Gastrocnemius medialis (tissue), 4 donors: ENCODE data around the gene VRK2. TPM values are rescaled to one million over a fixed set of nuclear protein-coding genes. Genes with fewer than 3 reads are reported as not detected.

Source experiments
- ATAC-seq, 2 donors: fragments of 150-250 bp; one replicate each; pipeline ENCODE4 v1.9.1; 2016
- DNase-seq, 2 donors: peaks; one replicate each; pipeline ENCODE4 v3.0.0-alpha.2; 2019
- H3K27ac ChIP-seq, 4 donors: fragments of 200-600 bp; sonication (generic); 1 replicate in 1 of 4; 2 replicates in 3 of 4; pipeline ENCODE4 v1.5.1; 2016 to 2018; ENCODE audit warnings: mild to moderate bottlenecking in 2 of 4, moderate library complexity in 1 of 4
- H3K27me3 ChIP-seq, 3 donors: fragments of 200-600 bp; sonication (generic) in 2 of 3; 1 replicate in 1 of 3; 2 replicates in 2 of 3; pipeline versions ENCODE4 v1.5.1 to v1.6.0; 2016 to 2019; ENCODE audit warnings: mild to moderate bottlenecking in 1 of 3, moderate library complexity in 1 of 3
- H3K36me3 ChIP-seq, 2 donors: fragments of 200-600 bp; sonication (generic) in 1 of 2; one replicate each; pipeline ENCODE4 v1.5.1; 2017 to 2018
- H3K4me1 ChIP-seq, 2 donors: fragments of 200-600 bp; sonication (generic) in 1 of 2; one replicate each; pipeline ENCODE4 v1.5.1; 2016 to 2017; ENCODE audit warnings: mild to moderate bottlenecking in 2 of 2
- H3K4me3 ChIP-seq, 4 donors: fragments of 200-600 bp; sonication (generic) in 3 of 4; 1 replicate in 1 of 4; 2 replicates in 3 of 4; pipeline ENCODE4 v1.5.1; 2016 to 2019; ENCODE audit warnings: mild to moderate bottlenecking in 2 of 4
- H3K9me3 ChIP-seq, 3 donors: fragments of 200-600 bp; sonication (generic) in 2 of 3; 1 replicate in 1 of 3; 2 replicates in 2 of 3; pipeline ENCODE4 v1.5.1; 2016 to 2019
- CTCF ChIP-seq, 5 experiments: fragments of 450-650 bp in 3 of 5; fragments of 200-600 bp in 2 of 5; sonication (generic) in 2 of 5; IDR thresholded peaks in 4 of 5; conservative IDR thresholded peaks in 1 of 5; 1 replicate in 4 of 5; 2 replicates in 1 of 5; pipeline ENCODE4 v1.5.1; 2016 to 2019; ENCODE audit warnings: antibody characterized with exemption in 5 of 5, mild to moderate bottlenecking in 3 of 5, moderate library complexity in 3 of 5
- POLR2A ChIP-seq, 2 donors: fragments of 450-650 bp; IDR thresholded peaks; one replicate each; pipeline ENCODE4 v1.6.1; 2017; ENCODE audit warnings: antibody characterized with exemption in 2 of 2, mild to moderate bottlenecking in 2 of 2, moderate library complexity in 2 of 2
- in situ Hi-C, 4 donors: fragments of 200-750 bp; cut with MboI; loops; one replicate each; pipeline versions ENCODE4 v1.15.0 to v1.8.0; 2017; ENCODE audit warnings: low sequenced_read_pairs in 4 of 4
- intact Hi-C: fragments of 100-400 bp; cut with DNase I; formaldehyde crosslinking; loops from one replicate; pipeline ENCODE4 v1.15.1; 2023; ENCODE audit warnings: low total_unique reads
- total RNA-seq, 4 donors: library from RNA; depleted of rRNA; stranded (reverse); fragments of >200 nt; gene quantifications; one replicate each; pipeline versions ENCODE4 v1.1.0 to v1.2.3, GENCODE V29; 2016

VRK2 gene
- total RNA-seq, 4 donors from 2014 or later, result 12.3 to 24.5 (median 21.2) TPM

DNA sequence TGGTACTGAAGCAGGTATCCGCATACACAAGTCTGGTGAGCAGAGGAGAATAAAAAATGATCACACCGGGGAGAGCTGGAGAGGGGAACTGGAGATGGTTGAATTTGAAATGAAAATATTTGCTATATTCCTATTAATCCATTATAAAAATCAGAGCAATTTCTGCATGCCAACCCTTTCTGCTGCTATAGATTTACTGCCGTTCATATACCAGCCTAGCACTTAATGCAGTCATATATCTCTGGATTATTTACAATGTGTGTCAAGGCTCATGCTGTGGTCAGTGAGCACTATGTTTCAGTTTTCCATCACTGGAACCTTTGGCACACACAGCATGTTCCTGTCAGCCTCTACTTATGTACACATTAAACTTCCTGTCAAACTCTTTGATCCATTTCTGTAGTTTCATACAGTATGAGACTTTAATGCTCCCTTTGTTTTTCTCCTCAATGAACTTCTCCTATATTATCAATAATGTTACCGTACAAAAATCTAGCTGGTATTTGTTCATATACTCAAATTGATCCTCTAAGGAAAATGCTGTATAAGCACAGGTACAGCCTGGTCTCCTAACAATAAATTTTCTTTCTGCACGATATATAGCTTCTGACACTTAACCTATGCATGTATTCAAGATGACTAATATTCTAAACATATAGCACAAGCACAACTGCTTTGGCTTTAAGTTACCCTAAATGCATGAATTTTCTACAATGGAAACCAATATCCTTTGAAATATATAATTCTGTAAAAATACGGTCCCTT, 157.8 kb downstream of the VRK2 start:
- no peak overlapping the region for H3K4me3 ChIP-seq
- TF ChIP-seq CTCF (IDR thresholded peaks at IDR 0.05 in 4 of 5, conservative IDR thresholded peaks at IDR 0.05 in 1 of 5) (no peak), POLR2A (IDR thresholded peaks at IDR 0.05) (no peak)
- in situ Hi-C loops, result no loop called here
- H3K4me1 ChIP-seq, result no peaks in the 10 kb centered on the region
- H3K9me3 ChIP-seq, result no peaks in the 10 kb centered on the region
- ATAC-seq (no peak), DNase-seq (no peak)
- no peak overlapping the region for H3K27ac ChIP-seq
- H3K36me3 ChIP-seq, result no peaks in the 10 kb centered on the region
- intact Hi-C loops, result no loop called here
- no peaks in the 10 kb centered on the region for H3K27me3 ChIP-seq

DNA sequence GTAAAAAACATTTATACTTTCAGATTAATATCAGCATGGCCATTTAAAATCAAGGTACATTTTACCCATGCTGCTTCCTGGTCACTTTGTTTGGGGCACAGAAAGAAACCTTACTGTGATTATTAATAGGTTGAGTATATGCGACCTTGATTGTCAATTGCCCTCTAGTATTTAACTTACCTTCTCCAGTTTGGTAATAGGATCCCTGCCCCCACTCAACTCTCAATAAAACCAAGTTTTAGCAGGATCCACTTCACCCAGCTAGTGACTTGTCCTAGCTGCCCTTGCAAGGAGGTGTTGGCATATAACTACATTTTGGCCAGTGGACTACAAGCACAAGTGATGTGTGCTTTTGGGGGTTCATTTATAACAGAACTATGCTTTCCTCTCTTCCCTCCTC, 160.2 kb downstream of the VRK2 start:
- intact Hi-C loops, result no loop called here

DNA sequence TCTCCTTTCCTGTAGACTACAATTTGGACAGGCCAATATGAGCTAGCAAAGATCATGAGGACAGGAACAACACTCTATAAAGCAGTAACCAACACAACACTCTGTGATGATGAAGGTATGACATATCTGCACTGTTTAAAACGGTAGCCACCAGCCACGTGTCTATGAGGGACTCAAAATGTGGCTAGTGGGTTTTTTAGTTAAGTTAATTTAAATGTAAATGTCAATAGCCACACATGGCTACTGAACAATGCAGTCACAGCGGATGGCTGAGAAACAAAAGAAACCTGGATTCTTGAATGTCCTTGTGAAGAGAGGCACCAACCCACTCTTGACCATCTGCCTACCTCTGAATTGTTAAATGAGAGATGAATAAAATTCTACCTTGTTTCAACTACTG, 160.6 kb downstream of the VRK2 start:
- Histone ChIP-seq H3K4me3 (no peak overlapping the region), H3K27ac (no peak overlapping the region), H3K9me3 (no peaks in the 10 kb centered on the region), H3K4me1 (no peaks in the 10 kb centered on the region), H3K27me3 (no peaks in the 10 kb centered on the region), H3K36me3 (peaks cover 0 to 3% of the 10 kb centered on the region in 2 donors)
- TF ChIP-seq CTCF (IDR thresholded peaks at IDR 0.05 in 4 of 5, conservative IDR thresholded peaks at IDR 0.05 in 1 of 5) (no peak), POLR2A (IDR thresholded peaks at IDR 0.05) (no peak)
- DNase-seq (no peak), ATAC-seq (no peak)
- in situ Hi-C loops (no loop called here), intact Hi-C loops (no loop called here)

More for the DNA sequence above, 160.2 kb downstream of the VRK2 start:
- ATAC-seq (no peak), DNase-seq (no peak)
- H3K4me3 ChIP-seq, result no peak overlapping the region
- TF ChIP-seq POLR2A (IDR thresholded peaks at IDR 0.05) (no peak), CTCF (IDR thresholded peaks at IDR 0.05 in 4 of 5, conservative IDR thresholded peaks at IDR 0.05 in 1 of 5) (no peak)
- no peaks in the 10 kb centered on the region for H3K9me3 ChIP-seq
- no peaks in the 10 kb centered on the region for H3K4me1 ChIP-seq
- no peaks in the 10 kb centered on the region for H3K36me3 ChIP-seq
- H3K27ac ChIP-seq, result no peak overlapping the region
- in situ Hi-C loops, result no loop called here
- no peaks in the 10 kb centered on the region for H3K27me3 ChIP-seq

Other genes starting within 250 kb of the VRK2 start
- 1 to 10 TPM; 1.7 to 5.7 (median 4.6) TPM for gene FANCL, start 194.5 kb downstream of the VRK2 start, total RNA-seq